ENCODE measurements around the gene TPRX2.
"Not testable (repeated sequence)": the region's sequence is repeated elsewhere in the genome, so short reads cannot be mapped to it uniquely, and the experiment has no call there.

TPRX2 gene

GRCh38 chr19:47901370-47901769 is 42.3 kb downstream of the TPRX2 start:
- Histone ChIP-seq H3K9me3 (ENCODE audit: control insufficient read depth, low read length) (no peaks in the 10 kb centered on the region), H3K27me3 (ENCODE audit: control insufficient read depth, insufficient read depth, low read length) (no peaks in the 10 kb centered on the region), H3K4me1 (peaks cover 8% of the 10 kb centered on the region), H3K79me2 (no peaks in the 10 kb centered on the region), H3K27ac (no peak overlapping the region), H3K36me3 (ENCODE audit: control insufficient read depth, insufficient read depth, low read length) (no peaks in the 10 kb centered on the region), H3K4me3 (ENCODE audit: low read depth, low read length) (no peak overlapping the region), H3K4me2 (ENCODE audit: low read length) (no peak overlapping the region), H3K9ac (no peak overlapping the region), H2AFZ (no peak overlapping the region)
- TF ChIP-seq CTCF (IDR thresholded peaks at IDR 0.05), result no peak

- H3K27me3 ChIP-seq (ENCODE audit: control insufficient read depth, insufficient read depth, low read length); H3K4me2 ChIP-seq (ENCODE audit: low read length); H3K9ac ChIP-seq; H2AFZ ChIP-seq; H3K79me2 ChIP-seq; H3K4me1 ChIP-seq; H3K9me3 ChIP-seq (ENCODE audit: control insufficient read depth, low read length); H3K27ac ChIP-seq; H3K4me3 ChIP-seq (ENCODE audit: low read depth, low read length); H3K36me3 ChIP-seq (ENCODE audit: control insufficient read depth, insufficient read depth, low read length): not testable (repeated sequence)
- peak; percentile 54 for TF ChIP-seq CTCF (IDR thresholded peaks at IDR 0.05)
Observed at GRCh38 chr19:47909350-47909749, 50.3 kb downstream of the TPRX2 start.

- not testable (repeated sequence) for H2AFZ ChIP-seq; H3K79me2 ChIP-seq; H3K4me1 ChIP-seq; H3K9me3 ChIP-seq (ENCODE audit: control insufficient read depth, low read length); H3K27ac ChIP-seq; H3K4me3 ChIP-seq (ENCODE audit: low read depth, low read length); H3K9ac ChIP-seq; H3K36me3 ChIP-seq (ENCODE audit: control insufficient read depth, insufficient read depth, low read length); H3K27me3 ChIP-seq (ENCODE audit: control insufficient read depth, insufficient read depth, low read length); H3K4me2 ChIP-seq (ENCODE audit: low read length)
Observed at GRCh38 chr19:47910191-47910590, 51.2 kb downstream of the TPRX2 start.
